NCI-H2029 treated with DMSO at 0.1 percent for 48 hours (cell line): ENCODE data around the gene TAF4B.
"Not testable (repeated sequence)": the region's sequence is repeated elsewhere in the genome, so short reads cannot be mapped to it uniquely, and the experiment has no call there.

Source experiments
- DNase-seq: peaks from one replicate; lab custom pipeline; 2025; lab: John Stamatoyannopoulos, UW

TAF4B gene

GRCh38 chr18:26309281-26309680 lies 83.0 kb downstream of the TAF4B start:
- DNase-seq, result no peak

- no peak for DNase-seq
Measured at GRCh38 chr18:26312199-26312598, 86.0 kb downstream of the TAF4B start.

GRCh38 chr18:26317398-26317797 lies 91.2 kb downstream of the TAF4B start:
- DNase-seq, result no peak

GRCh38 chr18:26320686-26321085 lies 94.4 kb downstream of the TAF4B start:
- no peak for DNase-seq

- DNase-seq, result no peak
Measured at GRCh38 chr18:26322890-26323653, 96.8 kb downstream of the TAF4B start.

GRCh38 chr18:26325771-26326170 lies 99.5 kb downstream of the TAF4B start:
- no peak for DNase-seq

GRCh38 chr18:26327062-26327461 lies 100.8 kb downstream of the TAF4B start:
- DNase-seq, result no peak

- DNase-seq, result no peak
Measured at GRCh38 chr18:26332991-26333390, 106.7 kb downstream of the TAF4B start.

GRCh38 chr18:26335156-26335555 lies 108.9 kb downstream of the TAF4B start:
- DNase-seq, result no peak

GRCh38 chr18:26335571-26336487 lies 109.6 kb downstream of the TAF4B start:
- DNase-seq, result no peak

- no peak for DNase-seq
Measured at GRCh38 chr18:26336572-26336971, 110.3 kb downstream of the TAF4B start.

- no peak for DNase-seq
Measured at GRCh38 chr18:26342646-26343045, 116.4 kb downstream of the TAF4B start.

GRCh38 chr18:26350961-26351360 lies 124.7 kb downstream of the TAF4B start:
- DNase-seq, result no peak

GRCh38 chr18:26356045-26356785 lies 130.0 kb downstream of the TAF4B start:
- no peak for DNase-seq

GRCh38 chr18:26357960-26358359 lies 131.7 kb downstream of the TAF4B start:
- no peak for DNase-seq

GRCh38 chr18:26362021-26362420 lies 135.8 kb downstream of the TAF4B start:
- no peak for DNase-seq

GRCh38 chr18:26367425-26367824 lies 141.2 kb downstream of the TAF4B start:
- DNase-seq, result no peak

GRCh38 chr18:26370037-26370436 lies 143.8 kb downstream of the TAF4B start:
- no peak for DNase-seq

- no peak for DNase-seq
Measured at GRCh38 chr18:26376105-26376504, 149.9 kb downstream of the TAF4B start.

- no peak for DNase-seq
Measured at GRCh38 chr18:26378701-26379100, 152.5 kb downstream of the TAF4B start.

- not testable (repeated sequence) for DNase-seq
Measured at GRCh38 chr18:26381555-26381954, 155.3 kb downstream of the TAF4B start.
